GM19324 (cell line): ENCODE data around the gene RNF144A.

Experiments
- ATAC-seq: cut with Tn5 transposase; IDR thresholded peaks from one replicate; pipeline ENCODE4 v1.9.1; 2021; ENCODE audit warnings: mild to moderate bottlenecking, moderate library complexity; ENCODE audit not compliant: unreplicated experiment, low FRiP score

Gene RNF144A

DNA sequence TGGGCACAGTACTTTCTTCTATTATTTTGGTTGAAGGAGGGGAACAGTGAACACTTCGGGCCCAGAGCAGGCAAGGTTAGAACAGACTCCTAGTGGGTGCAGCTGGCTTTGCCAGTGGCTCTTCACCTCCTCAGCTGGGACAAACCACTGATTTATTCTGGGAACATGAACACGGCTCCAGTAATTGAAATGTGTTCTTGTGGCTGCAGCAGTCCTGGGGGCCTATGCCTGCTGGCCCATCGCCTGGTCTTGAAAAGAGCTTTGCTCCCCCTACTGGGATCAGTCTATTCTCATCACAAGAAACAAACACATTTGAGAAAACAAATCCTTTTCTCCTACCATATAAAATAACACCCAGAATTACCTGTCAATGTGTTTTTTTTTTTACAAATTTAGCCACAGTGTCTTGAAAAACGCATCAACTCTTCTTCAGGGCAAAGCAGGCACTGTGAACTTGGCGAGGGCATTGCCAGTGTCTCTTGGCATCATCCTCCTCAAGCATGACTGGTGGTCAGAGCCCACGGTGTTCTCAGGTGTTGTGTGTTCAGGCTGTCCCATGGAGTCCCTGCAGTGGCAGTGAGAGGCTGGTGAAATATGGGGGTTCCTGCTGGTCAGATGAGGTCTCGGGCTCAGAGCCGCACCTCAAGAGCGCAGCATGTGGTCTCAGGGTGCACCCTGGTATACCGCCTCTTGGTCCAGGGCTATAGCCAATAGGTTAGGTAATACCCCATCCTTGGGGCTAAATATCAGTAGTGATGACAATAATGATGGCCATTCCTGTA lies 51.3 kb downstream of the RNF144A start:
- ATAC-seq = no peak

GRCh38 chr2:6970551-6970950 lies 53.3 kb downstream of the RNF144A start:
- no peak for ATAC-seq

GRCh38 chr2:6970976-6971480 lies 53.8 kb downstream of the RNF144A start:
- ATAC-seq = no peak

DNA sequence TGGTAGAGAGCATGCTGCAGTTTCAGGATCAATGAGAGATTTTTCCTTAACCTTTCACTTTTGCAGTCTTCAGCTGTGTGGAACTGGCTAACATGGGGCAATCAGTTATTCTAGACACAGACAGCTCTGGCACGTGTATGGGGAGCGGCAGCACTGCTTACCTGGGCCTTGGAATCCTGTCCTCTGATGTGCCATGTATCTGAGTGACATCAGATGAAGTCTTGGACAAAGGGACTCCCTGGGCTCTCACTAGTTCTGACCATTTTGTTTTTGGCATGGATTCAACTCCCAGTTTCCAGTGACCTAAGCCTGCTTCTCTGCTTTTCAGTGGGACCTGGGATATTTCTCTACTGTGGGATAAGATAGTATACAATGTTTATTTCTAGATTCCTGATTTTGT lies 54.3 kb downstream of the RNF144A start:
- no peak for ATAC-seq

GRCh38 chr2:6972067-6972710 lies 55.0 kb downstream of the RNF144A start:
- ATAC-seq = no peak

DNA sequence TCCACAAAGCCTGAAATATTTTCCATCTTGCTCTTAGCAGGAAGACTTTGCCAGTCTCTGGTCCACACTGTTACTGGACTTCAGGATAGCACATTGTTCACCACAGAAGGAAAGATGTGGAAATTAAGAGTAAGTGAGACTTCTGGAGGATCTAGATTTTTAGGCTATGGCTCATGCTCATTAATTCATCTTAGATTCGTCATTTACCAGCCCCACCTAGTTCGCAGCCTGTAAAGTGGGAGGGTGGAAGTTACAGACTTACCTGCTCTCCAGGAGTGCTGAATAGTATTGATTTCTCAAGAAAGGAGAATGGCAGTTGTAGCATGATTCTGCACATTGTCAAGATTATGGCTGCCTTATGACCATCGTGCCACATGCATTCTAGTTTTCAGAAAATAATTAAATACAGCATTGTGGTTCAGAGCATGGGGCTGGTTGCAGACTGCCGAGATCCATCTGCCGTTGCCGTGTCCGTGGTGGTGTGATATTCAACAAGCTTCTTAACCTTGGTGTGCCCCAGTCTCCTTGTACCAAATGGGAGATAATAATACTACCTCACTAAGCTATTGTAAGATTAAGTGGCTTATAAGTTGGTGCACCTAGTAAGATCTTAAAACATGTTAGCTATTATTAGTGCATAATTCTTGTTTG lies 56.8 kb downstream of the RNF144A start:
- no peak for ATAC-seq

DNA sequence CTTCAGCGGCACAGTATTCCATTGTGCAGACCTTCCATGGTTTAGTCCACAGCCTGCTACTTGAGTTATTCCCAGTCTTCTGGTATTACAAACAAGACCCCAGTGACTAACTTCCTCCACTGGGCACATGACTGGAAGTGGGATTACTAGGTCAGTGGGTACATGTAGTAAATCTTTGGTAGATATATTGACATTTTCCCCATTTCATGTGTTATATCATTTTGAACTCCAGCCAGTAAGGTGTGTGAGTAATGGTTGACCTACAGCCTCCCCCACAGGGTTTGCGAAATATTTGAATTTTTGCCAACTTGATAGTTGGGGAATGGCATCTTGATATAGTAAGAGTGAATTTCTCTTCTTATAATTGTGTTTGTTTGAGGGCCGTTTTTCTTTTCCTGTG lies 58.8 kb downstream of the RNF144A start:
- no peak for ATAC-seq

GRCh38 chr2:6977113-6977741 lies 60.0 kb downstream of the RNF144A start:
- no peak for ATAC-seq

DNA sequence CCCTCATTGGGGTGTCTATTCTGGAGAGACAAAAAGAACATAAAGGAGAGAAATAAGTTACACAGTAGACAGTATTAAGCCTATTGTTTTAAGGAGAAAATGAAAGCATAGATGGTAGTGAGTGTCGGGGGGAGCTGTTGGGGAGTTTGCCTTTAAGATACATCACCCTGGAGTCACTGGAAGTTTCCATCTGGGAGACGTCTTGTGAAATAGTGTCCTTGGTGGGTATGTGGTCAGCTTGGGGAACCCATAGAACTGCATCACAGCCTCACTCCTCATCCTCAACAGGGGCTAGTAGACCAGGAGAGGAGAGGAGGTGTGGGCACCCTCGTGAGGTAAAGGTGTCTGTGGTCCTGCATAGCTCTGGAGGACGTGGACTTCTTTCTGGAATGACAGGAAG lies 60.6 kb downstream of the RNF144A start:
- ATAC-seq = no peak

- ATAC-seq = no peak
Observed at GRCh38 chr2:6978991-6979390, 61.8 kb downstream of the RNF144A start.

DNA sequence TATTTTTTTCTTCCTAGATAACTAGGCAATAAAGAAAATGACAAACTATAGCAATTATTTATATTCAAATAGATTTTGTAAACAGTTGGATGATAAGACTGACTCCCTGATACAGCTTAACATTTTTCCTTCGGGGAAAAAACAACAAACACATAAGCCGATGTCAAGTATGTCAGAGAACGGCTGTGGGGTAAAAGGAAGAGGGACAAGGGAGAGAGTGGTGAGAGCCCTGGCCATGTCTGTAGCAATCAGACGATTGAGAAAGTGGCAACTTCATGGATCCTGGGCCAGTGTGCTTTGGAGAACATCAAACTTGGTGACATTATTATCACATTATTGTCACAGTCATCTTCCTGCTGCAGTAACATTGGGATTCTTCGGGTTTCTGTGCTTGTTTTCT lies 65.2 kb downstream of the RNF144A start:
- ATAC-seq = no peak

GRCh38 chr2:6982934-6983589 lies 65.8 kb downstream of the RNF144A start:
- ATAC-seq = no peak

- ATAC-seq = no peak
Observed at GRCh38 chr2:6986301-6986911, 69.2 kb downstream of the RNF144A start.

DNA sequence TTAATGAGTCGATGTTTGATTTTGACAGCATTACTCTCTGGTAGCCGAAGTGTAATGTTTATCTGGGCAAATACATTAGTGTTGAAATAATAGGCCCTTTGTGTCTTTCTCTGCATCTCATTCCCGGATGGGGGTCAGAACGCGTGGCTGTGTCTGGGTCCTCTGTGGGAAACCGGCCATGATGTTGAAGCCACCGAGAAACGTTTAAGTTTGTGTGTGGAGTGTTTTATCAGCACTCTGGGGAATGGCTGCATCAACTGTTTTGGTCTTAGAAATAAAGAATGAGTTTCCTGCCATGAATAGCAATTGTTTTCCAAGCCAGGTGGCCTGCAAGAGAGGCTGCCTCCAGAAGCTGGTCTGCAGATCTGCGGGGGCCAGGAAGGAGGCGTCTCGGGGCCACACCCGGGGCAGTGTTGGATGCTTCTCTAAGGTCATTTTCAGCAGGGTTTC lies 69.7 kb downstream of the RNF144A start:
- no peak for ATAC-seq

- ATAC-seq = no peak
Observed at GRCh38 chr2:6990871-6991270, 73.7 kb downstream of the RNF144A start.

- no peak for ATAC-seq
Observed at GRCh38 chr2:6992794-6993228, 75.6 kb downstream of the RNF144A start.

- no peak for ATAC-seq
Observed at GRCh38 chr2:6993229-6993640, 76.0 kb downstream of the RNF144A start.

GRCh38 chr2:6993936-6994335 lies 76.7 kb downstream of the RNF144A start:
- ATAC-seq = no peak

GRCh38 chr2:6994536-6995128 lies 77.4 kb downstream of the RNF144A start:
- ATAC-seq = no peak
